GM12865 (cell line): ENCODE measurements around the gene CPLX3.

Experiments used
- DNase-seq: peaks from one replicate; pipeline ENCODE4 v3.0.0; 2010; ENCODE audit warnings: low read depth
- H3K4me3 ChIP-seq: 2 replicates; pipeline ENCODE4 v1.5.1; 2011; ENCODE audit warnings: mild to moderate bottlenecking, low read depth, low read length, control low read depth
- TF ChIP-seq, protein P1 (sequence below): IDR thresholded peaks from 2 replicates; pipeline ENCODE4 v1.5.1; 2011; ENCODE audit warnings: low read length, control low read depth, low read depth, inconsistent platforms; ENCODE audit not compliant: insufficient read depth; ENCODE audit errors: missing control alignments

The CPLX3 gene

DNA sequence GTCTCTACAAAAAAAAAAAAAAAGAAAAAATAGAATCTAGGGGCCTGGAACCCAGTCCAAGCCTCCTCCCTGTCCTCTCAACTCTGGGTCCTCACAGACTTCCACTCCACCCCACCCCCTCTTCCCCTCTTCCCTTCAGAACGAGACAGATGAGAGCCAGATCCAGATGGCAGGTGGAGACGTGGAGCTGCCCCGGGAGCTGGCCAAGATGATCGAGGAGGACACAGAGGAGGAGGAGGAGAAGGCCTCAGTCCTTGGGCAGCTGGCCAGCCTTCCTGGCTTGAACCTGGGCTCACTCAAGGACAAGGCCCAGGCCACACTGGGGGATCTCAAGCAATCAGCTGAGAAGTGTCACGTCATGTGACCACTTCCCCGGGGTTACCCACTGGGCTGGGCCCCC is 3.6 kb downstream of the CPLX3 start:
- TF ChIP-seq, protein P1, sequence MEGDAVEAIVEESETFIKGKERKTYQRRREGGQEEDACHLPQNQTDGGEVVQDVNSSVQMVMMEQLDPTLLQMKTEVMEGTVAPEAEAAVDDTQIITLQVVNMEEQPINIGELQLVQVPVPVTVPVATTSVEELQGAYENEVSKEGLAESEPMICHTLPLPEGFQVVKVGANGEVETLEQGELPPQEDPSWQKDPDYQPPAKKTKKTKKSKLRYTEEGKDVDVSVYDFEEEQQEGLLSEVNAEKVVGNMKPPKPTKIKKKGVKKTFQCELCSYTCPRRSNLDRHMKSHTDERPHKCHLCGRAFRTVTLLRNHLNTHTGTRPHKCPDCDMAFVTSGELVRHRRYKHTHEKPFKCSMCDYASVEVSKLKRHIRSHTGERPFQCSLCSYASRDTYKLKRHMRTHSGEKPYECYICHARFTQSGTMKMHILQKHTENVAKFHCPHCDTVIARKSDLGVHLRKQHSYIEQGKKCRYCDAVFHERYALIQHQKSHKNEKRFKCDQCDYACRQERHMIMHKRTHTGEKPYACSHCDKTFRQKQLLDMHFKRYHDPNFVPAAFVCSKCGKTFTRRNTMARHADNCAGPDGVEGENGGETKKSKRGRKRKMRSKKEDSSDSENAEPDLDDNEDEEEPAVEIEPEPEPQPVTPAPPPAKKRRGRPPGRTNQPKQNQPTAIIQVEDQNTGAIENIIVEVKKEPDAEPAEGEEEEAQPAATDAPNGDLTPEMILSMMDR = no peak
- no peak for DNase-seq
- H3K4me3 ChIP-seq = no peak overlapping the region

DNA sequence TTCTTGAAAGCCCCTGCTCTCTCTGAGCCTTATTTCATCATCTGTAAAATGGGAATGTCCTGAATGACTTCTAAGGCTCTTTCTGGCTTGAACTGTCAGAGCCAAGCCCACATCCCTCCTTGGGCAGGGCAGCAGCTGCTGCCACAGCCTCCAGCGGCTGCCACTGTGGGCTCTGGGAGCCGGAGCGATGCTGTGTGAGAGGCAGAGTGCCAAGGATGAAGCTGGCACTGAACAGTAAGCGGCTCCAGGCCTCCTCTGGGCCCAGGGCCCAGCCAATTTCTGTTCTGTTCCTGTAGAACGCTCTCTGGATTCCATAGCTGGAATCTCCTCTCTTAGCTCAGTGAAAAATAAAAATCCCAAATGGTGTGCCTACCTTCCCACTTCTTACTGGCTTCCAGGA is 4.4 kb downstream of the CPLX3 start:
- no peak for DNase-seq
- no peak overlapping the region for H3K4me3 ChIP-seq
- TF ChIP-seq, protein P1 = no peak

DNA sequence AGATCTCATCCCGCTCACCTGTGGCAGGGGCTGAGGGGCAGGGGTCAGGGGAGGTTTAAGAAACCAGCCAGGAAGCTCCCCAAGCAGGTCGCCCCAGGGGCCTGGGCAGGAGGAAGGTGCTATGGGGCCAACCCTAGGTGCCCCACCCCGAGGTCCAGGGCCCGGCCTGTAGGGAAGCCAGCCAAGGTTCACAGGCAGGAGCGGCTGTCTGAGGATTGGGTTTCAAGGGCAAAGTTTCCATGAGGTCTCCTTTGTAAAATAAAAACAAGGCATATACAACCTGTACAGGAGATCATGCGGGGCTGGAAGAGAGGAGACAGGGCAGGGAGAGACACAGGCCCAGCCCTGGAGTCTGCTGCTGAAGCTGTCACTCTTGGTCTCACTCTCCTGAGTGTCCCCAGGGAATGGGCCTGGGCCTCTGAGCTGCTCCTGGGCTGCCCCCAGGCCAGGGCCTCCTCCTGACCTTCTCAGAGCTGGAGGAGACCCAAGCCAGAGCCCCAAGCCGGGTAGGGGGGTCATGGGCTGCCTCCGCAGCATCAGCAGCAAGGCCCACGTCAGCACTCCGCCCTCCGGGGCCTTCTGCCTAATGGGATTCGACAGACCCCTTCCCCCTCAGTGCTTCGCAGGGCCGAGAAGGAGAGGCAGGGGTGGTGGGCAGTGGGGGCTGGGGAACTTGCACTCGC is 5.5 kb downstream of the CPLX3 start:
- DNase-seq = no peak
- H3K4me3 ChIP-seq = no peak overlapping the region
- TF ChIP-seq, protein P1 = no peak

DNA sequence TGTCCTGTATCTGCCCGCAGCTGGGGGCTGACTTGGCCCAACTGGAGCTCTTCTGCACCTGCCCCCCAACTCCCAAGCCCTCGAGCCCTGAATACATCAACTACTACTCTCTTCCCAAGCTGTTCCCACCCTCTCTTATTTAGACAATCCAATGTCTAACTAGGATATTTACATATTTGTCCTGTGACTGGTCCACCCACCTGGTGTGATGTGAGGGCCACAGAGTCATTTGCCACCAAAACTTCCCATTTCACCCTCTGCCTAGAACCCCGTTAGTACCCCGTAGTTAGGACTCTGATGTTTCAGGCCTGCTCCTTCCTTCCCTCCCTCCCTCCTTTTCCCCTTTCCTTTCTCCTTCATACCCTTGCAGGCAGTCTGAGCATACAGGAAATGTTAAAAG is 6.4 kb downstream of the CPLX3 start:
- no peak overlapping the region for H3K4me3 ChIP-seq
- DNase-seq = no peak
- TF ChIP-seq, protein P1 = no peak

DNA sequence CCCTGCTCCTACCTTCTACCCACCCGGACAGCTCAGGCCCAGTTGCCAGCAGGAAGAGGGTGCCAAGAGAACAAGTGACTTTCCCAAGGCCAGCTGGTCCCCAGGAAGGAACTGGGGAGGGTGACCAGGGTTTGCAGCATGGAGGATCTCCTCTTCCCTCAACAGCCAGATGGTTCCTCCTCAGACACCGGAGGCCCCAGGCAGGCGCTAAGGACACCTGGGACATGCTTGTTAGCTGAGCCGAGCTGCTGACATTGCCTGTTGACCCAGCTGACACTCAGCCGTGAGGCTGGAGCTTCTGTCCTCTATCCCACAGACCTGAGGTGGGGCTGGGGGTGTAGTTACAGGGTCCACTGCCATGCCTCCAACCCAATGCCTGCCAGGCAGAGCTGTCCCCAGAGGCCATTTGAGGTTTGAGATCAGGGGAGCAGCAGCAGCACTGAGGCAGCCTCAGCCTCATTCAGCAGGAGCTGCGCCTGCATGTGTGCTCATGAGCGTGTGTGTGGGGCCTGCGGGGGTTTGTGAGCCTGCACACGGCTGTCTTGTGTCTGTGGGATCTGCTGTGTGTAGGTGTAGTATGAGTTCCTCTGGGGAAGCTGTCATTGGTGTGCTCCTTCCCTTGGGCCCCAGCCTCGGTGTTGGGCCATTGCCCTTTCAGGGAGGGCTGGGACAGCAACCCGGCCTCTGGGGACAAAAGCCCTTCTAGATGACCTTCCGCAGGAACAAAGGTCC is 7.1 kb downstream of the CPLX3 start:
- H3K4me3 ChIP-seq = no peak overlapping the region
- no peak for DNase-seq
- TF ChIP-seq, protein P1 = no peak

DNA sequence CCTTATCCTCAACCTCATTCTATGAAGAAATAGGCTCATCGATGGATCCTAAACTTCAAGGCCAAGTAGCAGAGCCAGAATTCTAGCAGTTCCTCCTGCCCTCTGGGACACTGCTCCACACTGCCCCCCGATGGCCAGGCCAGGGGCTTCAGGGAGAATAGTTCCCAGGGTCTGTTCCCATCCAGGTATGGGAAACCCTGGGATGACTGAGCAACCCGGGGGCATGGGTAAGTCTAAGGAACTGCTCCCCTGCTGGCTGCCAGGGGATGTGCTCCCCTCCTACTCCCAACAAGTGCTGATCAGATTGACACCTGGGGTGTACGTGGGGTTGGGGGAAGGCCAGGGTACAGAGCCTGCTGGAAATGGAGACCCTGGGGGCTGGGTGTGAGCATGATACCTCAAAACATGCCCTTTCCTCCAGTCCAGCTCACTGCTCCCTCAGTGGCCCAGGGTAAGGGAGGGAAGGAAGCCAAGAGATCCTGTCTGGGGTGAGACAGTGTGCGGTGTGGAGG is 8.9 kb downstream of the CPLX3 start:
- peak; percentile 49 for DNase-seq
- TF ChIP-seq, protein P1 = peak; percentile 78
- no peak overlapping the region for H3K4me3 ChIP-seq
